HG03108 (cell line): Measurements from ENCODE around the gene PCDHA7.
"Not testable (repeated sequence)": the region's sequence is repeated elsewhere in the genome, so short reads cannot be mapped to it uniquely, and the experiment has no call there.

ENCODE experiments used
- ATAC-seq: cut with Tn5 transposase; IDR thresholded peaks from one replicate; pipeline ENCODE4 v1.9.1; 2021; ENCODE audit warnings: moderate library complexity; ENCODE audit not compliant: unreplicated experiment

PCDHA7 gene

GRCh38 chr5:140862441-140863295 is 28.6 kb downstream of the PCDHA7 start:
- no peak for ATAC-seq

- ATAC-seq, result no peak
Observed at GRCh38 chr5:140868721-140869554, 34.9 kb downstream of the PCDHA7 start, which contains the start of gene PCDHA11. PCDHA11 (plus strand) TSS chr5:140868957; CDS start chr5:140869104, 147 bp downstream.

GRCh38 chr5:140869555-140869886 is 35.5 kb downstream of the PCDHA7 start:
- no peak for ATAC-seq

DNA sequence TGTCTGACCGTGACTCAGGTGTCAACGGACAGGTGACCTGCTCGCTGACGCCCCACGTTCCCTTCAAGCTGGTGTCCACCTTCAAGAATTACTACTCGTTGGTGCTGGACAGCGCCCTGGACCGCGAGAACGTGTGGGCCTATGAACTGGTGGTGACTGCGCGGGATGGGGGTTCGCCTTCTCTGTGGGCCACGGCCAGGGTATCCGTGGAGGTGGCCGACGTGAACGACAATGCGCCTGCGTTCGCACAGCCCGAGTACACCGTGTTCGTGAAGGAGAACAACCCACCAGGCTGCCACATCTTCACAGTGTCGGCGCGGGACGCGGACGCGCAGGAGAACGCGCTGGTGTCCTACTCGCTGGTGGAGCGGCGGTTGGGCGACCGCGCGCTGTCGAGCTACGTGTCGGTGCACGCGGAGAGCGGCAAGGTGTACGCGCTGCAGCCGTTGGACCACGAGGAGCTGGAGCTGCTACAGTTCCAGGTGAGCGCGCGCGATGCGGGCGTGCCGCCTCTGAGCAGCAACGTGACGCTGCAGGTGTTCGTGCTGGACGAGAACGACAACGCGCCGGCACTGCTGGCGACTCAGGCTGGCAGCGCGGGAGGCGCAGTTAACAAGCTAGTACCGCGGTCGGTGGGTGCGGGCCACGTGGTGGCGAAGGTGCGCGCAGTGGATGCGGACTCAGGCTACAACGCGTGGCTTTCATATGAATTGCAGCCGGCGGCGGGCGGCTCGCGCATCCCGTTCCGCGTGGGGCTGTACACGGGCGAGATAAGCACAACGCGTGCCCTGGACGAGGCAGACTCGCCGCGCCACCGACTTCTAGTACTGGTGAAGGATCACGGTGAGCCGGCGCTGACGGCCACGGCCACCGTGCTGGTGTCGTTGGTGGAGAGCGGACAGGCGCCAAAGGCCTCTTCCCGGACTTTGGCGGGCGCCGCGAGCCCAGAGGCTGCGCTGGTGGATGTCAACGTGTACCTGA is 36.4 kb downstream of the PCDHA7 start:
- no peak for ATAC-seq

DNA sequence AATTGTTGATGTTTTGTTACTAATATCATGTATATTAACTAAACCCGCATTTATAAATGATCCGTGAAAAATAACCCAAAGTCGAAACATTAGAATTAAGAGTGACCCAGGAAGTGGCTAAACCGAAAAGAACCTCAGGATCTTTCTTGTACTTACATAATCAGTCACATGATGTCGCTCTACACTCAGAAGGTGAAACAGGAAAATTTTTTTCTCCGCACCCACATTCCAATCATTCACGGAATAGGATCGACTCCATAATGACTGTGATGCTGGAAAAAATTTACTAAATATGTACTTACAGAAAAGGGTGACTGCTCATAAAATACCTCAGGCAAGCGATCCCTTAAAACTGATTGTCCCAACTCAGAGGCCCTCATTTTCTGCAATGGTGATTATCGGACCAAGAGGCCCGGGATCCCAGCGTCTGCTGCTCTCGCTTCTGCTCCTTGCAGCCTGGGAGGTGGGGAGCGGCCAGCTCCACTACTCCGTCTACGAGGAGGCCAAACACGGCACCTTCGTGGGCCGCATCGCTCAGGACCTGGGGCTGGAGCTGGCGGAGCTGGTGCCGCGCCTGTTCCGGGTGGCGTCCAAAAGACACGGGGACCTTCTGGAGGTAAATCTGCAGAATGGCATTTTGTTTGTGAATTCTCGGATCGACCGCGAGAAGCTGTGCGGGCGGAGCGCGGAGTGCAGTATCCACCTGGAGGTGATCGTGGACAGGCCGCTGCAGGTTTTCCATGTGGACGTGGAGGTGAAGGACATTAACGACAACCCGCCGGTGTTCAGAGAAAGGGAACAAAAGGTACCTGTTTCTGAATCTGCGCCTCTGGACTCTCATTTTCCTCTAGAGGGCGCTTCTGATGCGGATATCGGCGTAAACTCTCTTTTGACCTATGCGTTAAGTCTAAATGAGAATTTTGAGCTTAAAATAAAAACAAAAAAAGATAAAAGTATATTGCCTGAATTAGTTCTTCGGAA is 41.3 kb downstream of the PCDHA7 start, which contains the start of gene PCDHA12:
Gene PCDHA12 (plus strand): TSS at position 224 of the 981 bp plus-strand sequence. CDS start 165 bp downstream, at position 389.
- ATAC-seq, result no peak

DNA sequence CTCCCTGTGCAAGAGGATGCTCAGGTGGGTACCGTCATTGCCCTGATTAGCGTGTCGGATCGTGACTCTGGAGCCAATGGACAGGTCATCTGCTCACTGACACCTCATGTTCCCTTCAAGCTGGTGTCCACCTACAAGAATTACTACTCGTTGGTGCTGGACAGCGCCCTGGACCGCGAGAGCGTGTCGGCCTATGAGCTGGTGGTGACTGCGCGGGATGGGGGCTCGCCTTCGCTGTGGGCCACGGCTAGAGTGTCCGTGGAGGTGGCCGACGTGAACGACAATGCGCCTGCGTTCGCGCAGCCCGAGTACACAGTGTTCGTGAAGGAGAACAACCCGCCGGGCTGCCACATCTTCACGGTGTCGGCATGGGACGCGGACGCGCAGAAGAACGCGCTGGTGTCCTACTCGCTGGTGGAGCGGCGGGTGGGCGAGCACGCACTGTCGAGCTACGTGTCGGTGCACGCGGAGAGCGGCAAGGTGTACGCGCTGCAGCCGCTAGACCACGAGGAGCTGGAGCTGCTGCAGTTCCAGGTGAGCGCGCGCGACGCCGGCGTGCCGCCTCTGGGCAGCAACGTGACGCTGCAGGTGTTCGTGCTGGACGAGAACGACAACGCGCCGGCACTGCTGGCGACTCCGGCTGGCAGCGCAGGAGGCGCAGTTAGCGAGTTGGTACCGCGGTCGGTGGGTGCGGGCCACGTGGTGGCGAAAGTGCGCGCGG is 42.6 kb downstream of the PCDHA7 start:
- not testable (repeated sequence) for ATAC-seq

DNA sequence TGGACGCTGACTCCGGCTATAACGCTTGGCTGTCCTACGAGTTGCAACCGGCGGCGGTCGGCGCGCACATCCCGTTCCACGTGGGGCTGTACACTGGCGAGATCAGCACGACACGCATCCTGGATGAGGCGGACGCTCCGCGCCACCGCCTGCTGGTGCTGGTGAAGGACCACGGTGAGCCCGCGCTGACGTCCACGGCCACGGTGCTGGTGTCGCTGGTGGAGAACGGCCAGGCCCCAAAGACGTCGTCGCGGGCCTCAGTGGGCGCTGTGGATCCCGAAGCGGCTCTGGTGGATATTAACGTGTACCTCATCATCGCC is 43.2 kb downstream of the PCDHA7 start:
- no peak for ATAC-seq

- ATAC-seq, result no peak
Observed at GRCh38 chr5:140881889-140882590, 48.0 kb downstream of the PCDHA7 start, which contains the start of gene PCDHA13. PCDHA13 (plus strand) TSS chr5:140882124; CDS start chr5:140882269, 145 bp downstream.

DNA sequence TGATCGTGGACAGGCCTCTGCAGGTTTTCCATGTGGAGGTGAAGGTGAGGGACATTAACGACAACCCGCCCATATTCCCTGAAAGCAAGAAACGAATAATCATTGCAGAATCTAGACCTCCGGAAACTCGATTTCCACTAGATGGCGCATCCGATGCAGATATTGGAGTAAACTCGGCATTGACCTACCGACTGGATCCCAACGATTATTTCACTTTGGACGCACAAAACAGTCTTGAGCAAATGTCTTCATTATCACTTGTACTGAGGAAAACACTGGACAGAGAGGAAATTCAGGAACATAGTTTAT is 48.5 kb downstream of the PCDHA7 start:
- ATAC-seq, result no peak

DNA sequence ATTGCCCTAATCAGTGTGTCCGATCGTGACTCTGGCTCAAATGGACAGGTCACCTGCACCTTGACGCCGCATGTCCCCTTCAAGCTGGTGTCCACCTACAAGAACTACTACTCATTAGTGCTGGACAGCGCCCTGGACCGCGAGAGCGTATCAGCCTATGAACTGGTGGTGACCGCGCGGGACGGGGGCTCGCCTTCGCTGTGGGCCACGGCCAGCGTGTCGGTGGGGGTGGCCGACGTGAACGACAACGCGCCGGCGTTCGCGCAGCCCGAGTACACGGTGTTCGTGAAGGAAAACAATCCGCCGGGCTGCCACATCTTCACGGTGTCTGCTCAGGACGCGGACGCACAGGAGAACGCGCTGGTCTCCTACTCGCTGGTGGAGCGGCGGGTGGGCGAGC is 49.3 kb downstream of the PCDHA7 start:
- ATAC-seq, result no peak

- no peak for ATAC-seq
Observed at GRCh38 chr5:140883927-140884697, 50.0 kb downstream of the PCDHA7 start.
